ENCODE data around the gene USF2.

USF2 gene

GRCh38 chr19:35265900-35266519, 2.8 kb upstream of the USF2 start:
- FAIRE-seq: no peak

GRCh38 chr19:35266520-35267352, 2.0 kb upstream of the USF2 start:
- no peak for FAIRE-seq

GRCh38 chr19:35267353-35267817, 1.4 kb upstream of the USF2 start:
- no peak for FAIRE-seq

GRCh38 chr19:35267818-35268535, 785 bp upstream of the USF2 start:
- FAIRE-seq: no peak

GRCh38 chr19:35269438-35270117, 816 bp downstream of the USF2 start:
- FAIRE-seq: no peak

- FAIRE-seq: no peak
Observed at GRCh38 chr19:35270381-35270811, 1.6 kb downstream of the USF2 start.

GRCh38 chr19:35271546-35271945, 2.8 kb downstream of the USF2 start:
- FAIRE-seq: no peak

- no peak for FAIRE-seq
Observed at GRCh38 chr19:35272122-35272719, 3.5 kb downstream of the USF2 start.

- no peak for FAIRE-seq
Observed at GRCh38 chr19:35272954-35273649, 4.3 kb downstream of the USF2 start.

- no peak for FAIRE-seq
Observed at GRCh38 chr19:35273686-35274259, 5.0 kb downstream of the USF2 start.

GRCh38 chr19:35274323-35274722, 5.6 kb downstream of the USF2 start:
- FAIRE-seq: no peak

- no peak for FAIRE-seq
Observed at GRCh38 chr19:35276706-35277281, 8.0 kb downstream of the USF2 start.

GRCh38 chr19:35278578-35279284, 10.0 kb downstream of the USF2 start:
- FAIRE-seq: no peak

- FAIRE-seq: no peak
Observed at GRCh38 chr19:35279374-35279773, 10.6 kb downstream of the USF2 start.

- FAIRE-seq: no peak
Observed at GRCh38 chr19:35279985-35280821, 11.4 kb downstream of the USF2 start.

GRCh38 chr19:35281303-35281702, 12.5 kb downstream of the USF2 start:
- FAIRE-seq: no peak

GRCh38 chr19:35284153-35285094, 15.7 kb downstream of the USF2 start:
- FAIRE-seq: no peak

- no peak for FAIRE-seq
Observed at GRCh38 chr19:35285095-35285449, 16.3 kb downstream of the USF2 start.
